HepG2 (cell line): ENCODE measurements around the gene KAT7. TPM values are rescaled to one million over a fixed set of nuclear protein-coding genes. Genes with fewer than 3 reads are reported as not detected.
A peak's percentile ranks its signal among the peaks of the same experiment; 100 is the strongest.

Experiments
- ATAC-seq: fragments of 200-7000 bp; cut with Tn5 transposase; 3 replicates; pipeline ENCODE4 v1.9.1; 2020; ENCODE audit warnings: mild to moderate bottlenecking, moderate library complexity
- BruUV-seq: library from RNA; stranded (reverse); fragments of 400-500 nt; replicated peaks from 2 replicates; lab custom pipeline; 2021; lab: Mats Ljungman, UMichigan
- CTCF ChIA-PET: fragments of 300-600 bp; formaldehyde crosslinking; extraction: SDS; loops from one replicate; lab custom pipeline; 2021; ENCODE audit warnings: low total read pairs, inconsistent platforms, low intra/inter-chr PET ratio; lab: Yijun Ruan, JAX
- POLR2A ChIA-PET: fragments of 350-600 bp; sonication (Branson Sonifier 250); formaldehyde crosslinking; loops from one replicate; lab custom pipeline; 2020; ENCODE audit warnings: antibody characterized with exemption, inconsistent platforms; lab: Yijun Ruan, JAX
- DNase-seq: peaks from one replicate; pipeline ENCODE4 v3.0.0-alpha.2; 2015; ENCODE audit warnings: low spot score
- FAIRE-seq: peaks from 3 replicates; lab custom pipeline; 2011; peaks lifted over from hg19 to GRCh38; lab: Jason Lieb, UNC
- H2AFZ ChIP-seq: one replicate; pipeline ENCODE4 v1.6.1; 2011; ENCODE audit warnings: low read length, inconsistent platforms
- H3K27ac ChIP-seq: fragments of 300-600 bp; 3 replicates; pipeline ENCODE4 v1.8.0; 2011; ENCODE audit warnings: mixed run types, mild to moderate bottlenecking, mixed read lengths, low read length, inconsistent platforms; ENCODE audit not compliant: insufficient read depth; ENCODE audit errors: extremely low read length
- H3K27me3 ChIP-seq, 2 experiments: fragments of 200-600 bp in 1 of 2; 2 replicates in 1 of 2; 3 replicates in 1 of 2; pipeline versions ENCODE4 v1.6.0 to v1.8.0; 2011; ENCODE audit warnings: low read length in 2 of 2, mild to moderate bottlenecking in 2 of 2, moderate library complexity in 2 of 2, inconsistent platforms in 1 of 2; ENCODE audit not compliant: insufficient read depth in 2 of 2, control insufficient read depth in 1 of 2
- H3K36me3 ChIP-seq, 2 experiments: fragments of 200-600 bp in 1 of 2; replicated peaks in 1 of 2; 2 replicates in 1 of 2; 3 replicates in 1 of 2; pipeline versions ENCODE4 v1.5.1 to v1.8.0; 2011; ENCODE audit warnings: low read length in 2 of 2, inconsistent platforms in 1 of 2; ENCODE audit not compliant: insufficient read depth in 2 of 2, control insufficient read depth in 1 of 2
- H3K4me1 ChIP-seq: 2 replicates; pipeline ENCODE4 v1.5.1; 2012; ENCODE audit warnings: low read length, inconsistent platforms; ENCODE audit not compliant: insufficient read depth
- H3K4me2 ChIP-seq: 2 replicates; pipeline ENCODE4 v1.6.0; 2011; ENCODE audit warnings: low read depth, low read length, inconsistent platforms
- H3K4me3 ChIP-seq, 3 experiments: fragments of 200-600 bp in 1 of 3; sonication (generic), shearing (Covaris generic) in 1 of 3; replicated peaks in 1 of 3; 2 replicates each; pipeline ENCODE4 v1.5.1; 2011 to 2016; ENCODE audit warnings: low read length in 3 of 3, inconsistent platforms in 2 of 3, low read depth in 2 of 3, mild to moderate bottlenecking in 2 of 3, control low read depth in 1 of 3, mixed read lengths in 1 of 3; ENCODE audit not compliant: insufficient read depth in 1 of 3
- H3K79me2 ChIP-seq: one replicate; pipeline ENCODE4 v1.6.1; 2011; ENCODE audit warnings: low read length, inconsistent platforms; ENCODE audit not compliant: insufficient read depth
- H3K9ac ChIP-seq: 2 replicates; pipeline ENCODE4 v1.6.0; 2011; ENCODE audit warnings: mild to moderate bottlenecking, low read depth, low read length, inconsistent platforms; ENCODE audit not compliant: insufficient read depth
- H3K9me3 ChIP-seq: 2 replicates; pipeline ENCODE4 v1.5.1; 2012; ENCODE audit warnings: mild to moderate bottlenecking, low read length
- H4K20me1 ChIP-seq: 2 replicates; pipeline ENCODE4 v1.6.0; 2011; ENCODE audit warnings: inconsistent platforms, mild to moderate bottlenecking, low read length, moderate library complexity; ENCODE audit not compliant: insufficient read depth
- GFI1 ChIP-seq: sonication (generic); formaldehyde crosslinking; IDR thresholded peaks from 2 replicates; pipeline ENCODE4 v1.5.0; 2020; ENCODE audit warnings: missing genetic modification reagents, mild to moderate bottlenecking, borderline replicate concordance
- IKZF5 ChIP-seq: IDR thresholded peaks from 2 replicates; pipeline ENCODE4 v1.6.1; 2018; ENCODE audit warnings: missing genetic modification reagents, mild to moderate bottlenecking, missing compliant biosample characterization
- KDM3A ChIP-seq: IDR thresholded peaks from 2 replicates; pipeline ENCODE4 v1.6.1; 2018; ENCODE audit warnings: low read depth, missing compliant biosample characterization
- KLF9 ChIP-seq: IDR thresholded peaks from 2 replicates; pipeline ENCODE4 v1.6.1; 2016; ENCODE audit warnings: low read depth
- KMT2B ChIP-seq: IDR thresholded peaks from 2 replicates; pipeline ENCODE4 v1.6.1; 2016; ENCODE audit warnings: missing genetic modification reagents, missing compliant biosample characterization
- MAZ ChIP-seq, 2 experiments: sonication (generic) in 1 of 2; formaldehyde crosslinking in 1 of 2; IDR thresholded peaks; 2 replicates each; pipeline versions ENCODE4 v1.5.0 to v1.6.1; 2012 to 2020; ENCODE audit warnings: low read depth in 2 of 2, mild to moderate bottlenecking in 2 of 2, borderline replicate concordance in 1 of 2, improper control_type of control experiment in 1 of 2, low read length in 1 of 2, missing genetic modification reagents in 1 of 2, moderate library complexity in 1 of 2
- NFE2L1 ChIP-seq: sonication (generic); formaldehyde crosslinking; IDR thresholded peaks from 2 replicates; pipeline ENCODE4 v1.4.0; 2020; ENCODE audit warnings: missing genetic modification reagents, mild to moderate bottlenecking, borderline replicate concordance
- POLR2AphosphoS5 ChIP-seq: IDR thresholded peaks from 2 replicates; pipeline ENCODE4 v1.6.1; 2012; ENCODE audit warnings: low read depth, low read length
- RARA ChIP-seq: IDR thresholded peaks from 2 replicates; pipeline ENCODE4 v1.6.1; 2016; ENCODE audit warnings: missing genetic modification reagents, missing compliant biosample characterization
- SATB2 ChIP-seq: sonication (generic); formaldehyde crosslinking; IDR thresholded peaks from 2 replicates; pipeline ENCODE4 v1.5.0; 2020; ENCODE audit warnings: missing genetic modification reagents
- SNAPC2 ChIP-seq: sonication (generic); formaldehyde crosslinking; IDR thresholded peaks from 2 replicates; pipeline ENCODE4 v1.8.1; 2022; ENCODE audit warnings: mild to moderate bottlenecking, missing genetic modification reagents
- ZBTB38 ChIP-seq: sonication (generic); formaldehyde crosslinking; IDR thresholded peaks from 2 replicates; pipeline ENCODE4 v1.5.1; 2020; ENCODE audit warnings: mild to moderate bottlenecking, missing genetic modification reagents
- ZFAT ChIP-seq: sonication (generic); formaldehyde crosslinking; conservative IDR thresholded peaks from 2 replicates; pipeline ENCODE4 v1.8.1; 2023; ENCODE audit warnings: missing genetic modification reagents, inconsistent platforms
- ZNF337 ChIP-seq: sonication (generic); formaldehyde crosslinking; IDR thresholded peaks from 2 replicates; pipeline ENCODE4 v1.5.1; 2020; ENCODE audit warnings: missing genetic modification reagents, low read depth, mild to moderate bottlenecking, borderline replicate concordance
- ZNF468 ChIP-seq: sonication (generic); formaldehyde crosslinking; IDR thresholded peaks from 2 replicates; pipeline ENCODE4 v1.8.0; 2022; ENCODE audit warnings: mild to moderate bottlenecking, moderate library complexity, missing genetic modification reagents
- ZNF552 ChIP-seq: sonication (generic); formaldehyde crosslinking; IDR thresholded peaks from 2 replicates; pipeline ENCODE4 v1.9.0; 2022; ENCODE audit warnings: missing genetic modification reagents, mild to moderate bottlenecking, borderline replicate concordance
- ZNF670 ChIP-seq: sonication (generic); formaldehyde crosslinking; IDR thresholded peaks from 2 replicates; pipeline ENCODE4 v1.8.0; 2022; ENCODE audit warnings: mild to moderate bottlenecking, missing genetic modification reagents, borderline replicate concordance
- ZNF672 ChIP-seq: sonication (generic); formaldehyde crosslinking; IDR thresholded peaks from 2 replicates; pipeline ENCODE4 v1.8.1; 2022; ENCODE audit warnings: missing genetic modification reagents
- ZNF766 ChIP-seq: sonication (generic); formaldehyde crosslinking; IDR thresholded peaks from 2 replicates; pipeline ENCODE4 v1.5.0; 2020; ENCODE audit warnings: missing genetic modification reagents, borderline replicate concordance
- ZNF816 ChIP-seq: sonication (generic); formaldehyde crosslinking; IDR thresholded peaks from 2 replicates; pipeline ENCODE4 v1.8.0; 2022; ENCODE audit warnings: missing genetic modification reagents, mild to moderate bottlenecking, borderline replicate concordance
- ZZZ3 ChIP-seq: sonication (generic); formaldehyde crosslinking; IDR thresholded peaks from 2 replicates; pipeline ENCODE4 v1.4.0; 2020; ENCODE audit warnings: missing genetic modification reagents, mild to moderate bottlenecking, borderline replicate concordance
- WGBS: methylation state at CpG from one replicate; pipeline ENCODE4 v1.1.6; 2017; ENCODE audit warnings: low lambda C conversion rate; 5-methylcytosine and 5-hydroxymethylcytosine counted together
- in situ Hi-C: cut with HindIII; loops from 2 replicates; pipeline ENCODE4 v1.10.0; 2017; ENCODE audit warnings: low pct_unique_long_range_greater_than_20kb; ENCODE audit not compliant: extremely low pct_ligation_motif_present
- intact Hi-C: fragments of 100-400 bp; cut with micrococcal nuclease; formaldehyde crosslinking; loops from one replicate; pipeline ENCODE4 v1.10.0; 2022; ENCODE audit not compliant: unreplicated experiment
- polyA plus RNA-seq, 8 experiments: library from polyadenylated mRNA; depleted of rRNA in 3 of 8; stranded (reverse) in 7 of 8; unstranded in 1 of 8; fragments of >200 nt; fragmentation: Illumina TruSeq in 4 of 8; extraction: Trizol in 4 of 8; gene quantifications; 2 replicates each; pipeline versions ENCODE4 v1.2.1 to v1.2.3, GENCODE V29; 2011 to 2016; ENCODE audit warnings: low read depth in 4 of 8, missing spikeins in 1 of 8, mixed read lengths in 1 of 8; ENCODE audit not compliant: insufficient read depth in 1 of 8
- total RNA-seq, 5 experiments: library from RNA; depleted of rRNA; stranded (reverse); fragments of >200 nt; fragmentation: Illumina TruSeq; extraction: Trizol; gene quantifications; 2 replicates each; pipeline ENCODE4 v1.2.3, GENCODE V29; 2016; ENCODE audit warnings: low read depth in 1 of 5
- TF ChIP-seq, protein P1 (sequence below): sonication (generic); formaldehyde crosslinking; IDR thresholded peaks from 2 replicates; pipeline ENCODE4 v1.9.0; 2021; ENCODE audit warnings: missing genetic modification reagents, mild to moderate bottlenecking, borderline replicate concordance

Gene KAT7
- total and polyA plus RNA-seq, 2 of the 13 experiments (the other 11 are each of a cell fraction or from before 2014, with no cell fraction given): 21.2 to 39.2 TPM

DNA sequence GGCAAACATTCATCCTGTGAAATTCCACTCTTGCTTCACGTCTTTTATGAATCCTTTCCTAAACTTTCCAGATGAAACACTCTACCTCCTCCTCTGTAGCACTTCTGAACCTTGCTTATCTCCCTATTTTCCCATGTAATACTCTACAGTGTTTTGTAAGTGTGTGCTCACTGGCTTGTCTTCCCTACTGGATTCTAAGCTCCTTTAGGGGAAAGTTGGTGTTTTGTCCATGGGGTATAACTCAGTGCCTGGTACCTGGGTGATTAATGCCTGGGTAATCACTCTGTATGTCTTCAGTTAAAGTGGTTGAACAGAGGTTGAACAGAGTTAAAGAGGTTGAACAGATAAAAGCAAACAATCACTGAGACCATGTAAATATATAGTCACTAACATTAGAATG lies 3.8 kb upstream of the KAT7 start (continued):
- no peak for TF ChIP-seq IKZF5 (CRISPR knock-in tag)
- TF ChIP-seq KLF9: no peak
- TF ChIP-seq SATB2 (CRISPR knock-in tag): no peak
- no peak for TF ChIP-seq KDM3A
- TF ChIP-seq NFE2L1 (CRISPR knock-in tag): no peak
- no peak for TF ChIP-seq ZNF468

DNA sequence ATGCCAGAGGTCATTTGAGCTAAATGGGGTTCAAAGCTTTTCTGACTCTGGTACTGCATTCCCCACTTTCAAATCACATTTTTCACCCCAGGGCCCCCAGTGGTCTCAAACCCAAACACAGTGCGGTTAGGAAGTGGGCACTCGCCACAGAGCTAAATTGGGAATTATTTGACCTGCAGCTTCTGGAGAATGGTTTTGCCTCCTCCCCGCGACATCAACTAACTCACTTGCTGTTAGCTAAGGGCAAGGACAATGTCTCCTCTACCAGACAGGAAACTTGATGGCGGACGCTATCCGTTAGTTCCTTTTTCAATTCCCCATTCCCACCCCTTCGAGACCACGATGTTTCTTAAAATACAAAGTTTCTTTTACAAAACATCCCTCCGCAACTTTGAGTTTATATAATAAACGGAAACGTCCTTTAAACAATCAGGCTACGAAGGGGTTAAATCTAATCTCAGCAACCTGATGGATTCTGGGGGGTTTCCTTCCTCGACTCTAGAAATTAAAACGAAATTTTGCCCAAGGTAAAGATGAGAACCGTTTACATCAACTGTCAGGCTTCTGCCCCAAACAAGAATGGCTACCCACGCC lies 500 bp upstream of the KAT7 start:
- Histone ChIP-seq H3K27ac (peak overlapping the region; percentile 98), H3K9me3 (no peaks in the 10 kb centered on the region), H4K20me1 (peaks cover 21% of the 10 kb centered on the region), H2AFZ (no peak overlapping the region), H3K36me3 (peaks cover 13 to 24% of the 10 kb centered on the region in 2 experiments), H3K4me2 (peak overlapping the region; percentile 92), H3K4me1 (peaks cover 26% of the 10 kb centered on the region), H3K9ac (peak overlapping the region; percentile 100), H3K27me3 (no peaks in the 10 kb centered on the region), H3K4me3 (peak overlapping the region; percentile 43 to 100 (median 82)), H3K79me2 (peaks cover 38% of the 10 kb centered on the region)
- CTCF ChIA-PET: interaction anchor here (1.2 kb wide), 1 partner anchor 220 kb away, joined by 3 read pairs; no protein-coding TSS in a partner anchor
- in situ Hi-C loops (loop anchor here (5.0 kb wide), 1 partner anchor 221 kb away; no protein-coding TSS in a partner anchor), intact Hi-C loops (no loop called here)
- DNase-seq (no peak), FAIRE-seq (no peak), ATAC-seq (no peak)
- whole genome bisulfite sequencing: 46% methylated on average over 17 of the region's 17 CpGs
- POLR2A ChIA-PET: interaction anchor here (0.7 to 3.7 kb wide), 18 partner anchors 10 to 903 kb away, joined by 3 to 63 read pairs (median 4); partner anchors contain the start of genes FAM117A, PHB1, SLC35B1 and SPOP
- BruUV-seq: no TSS peak
- TF ChIP-seq ZZZ3 (CRISPR knock-in tag) (no peak), ZFAT (CRISPR knock-in tag) (no peak), ZBTB38 (peak; percentile 59; the same call in 1 of the 2 replicates), ZNF766 (CRISPR knock-in tag) (no peak), ZNF670 (0 out of 2 replicates have a peak, but pooled peaks have one; percentile 88), GFI1 (CRISPR knock-in tag) (peak; percentile 33; the same call in 1 of the 2 replicates), POLR2AphosphoS5 (peak; percentile 1; the same call in 1 of the 2 replicates), MAZ (IDR thresholded peaks at IDR 0.05; ENCODE audit: borderline replicate concordance, low read depth, low read length) (no peak), MAZ (CRISPR knock-in tag; IDR thresholded peaks at IDR 0.05; ENCODE audit: low read depth) (0 out of 2 replicates have a peak, but pooled peaks have one; percentile 5), ZNF337 (CRISPR knock-in tag) (no peak), ZNF672 (CRISPR knock-in tag) (no peak), SNAPC2 (peak; percentile 11; the same call in 1 of the 2 replicates), ZNF552 (CRISPR knock-in tag) (no peak), RARA (CRISPR knock-in tag) (0 out of 2 replicates have a peak, but pooled peaks have one; percentile 29), KMT2B (CRISPR knock-in tag) (no peak), ZNF816 (CRISPR knock-in tag) (no peak; the same call in none of the 2 replicates)
- TF ChIP-seq, protein P1, sequence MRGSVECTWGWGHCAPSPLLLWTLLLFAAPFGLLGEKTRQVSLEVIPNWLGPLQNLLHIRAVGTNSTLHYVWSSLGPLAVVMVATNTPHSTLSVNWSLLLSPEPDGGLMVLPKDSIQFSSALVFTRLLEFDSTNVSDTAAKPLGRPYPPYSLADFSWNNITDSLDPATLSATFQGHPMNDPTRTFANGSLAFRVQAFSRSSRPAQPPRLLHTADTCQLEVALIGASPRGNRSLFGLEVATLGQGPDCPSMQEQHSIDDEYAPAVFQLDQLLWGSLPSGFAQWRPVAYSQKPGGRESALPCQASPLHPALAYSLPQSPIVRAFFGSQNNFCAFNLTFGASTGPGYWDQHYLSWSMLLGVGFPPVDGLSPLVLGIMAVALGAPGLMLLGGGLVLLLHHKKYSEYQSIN (CRISPR knock-in tag): no peak
